Adrenal gland (tissue), 5 donors: Measurements from ENCODE around the gene FAM163B.

Experiments
- POLR2A ChIP-seq, 2 donors: fragments of 450-650 bp; IDR thresholded peaks; one replicate each; pipeline ENCODE4 v1.6.1; 2017; ENCODE audit warnings: antibody characterized with exemption in 2 of 2, mild to moderate bottlenecking in 2 of 2, moderate library complexity in 1 of 2
- TF ChIP-seq, protein P1 (sequence below), 6 experiments: fragments of 450-650 bp in 4 of 6; fragments of 200-600 bp in 2 of 6; sonication (generic) in 1 of 6; IDR thresholded peaks; 1 replicate in 5 of 6; 2 replicates in 1 of 6; pipeline versions ENCODE4 v1.5.1 to v1.8.0; 2016 to 2021; ENCODE audit warnings: antibody characterized with exemption in 6 of 6, mild to moderate bottlenecking in 2 of 6, moderate library complexity in 1 of 6
- donor health status: DM: no; HTN: no; CAD: no.

DNA sequence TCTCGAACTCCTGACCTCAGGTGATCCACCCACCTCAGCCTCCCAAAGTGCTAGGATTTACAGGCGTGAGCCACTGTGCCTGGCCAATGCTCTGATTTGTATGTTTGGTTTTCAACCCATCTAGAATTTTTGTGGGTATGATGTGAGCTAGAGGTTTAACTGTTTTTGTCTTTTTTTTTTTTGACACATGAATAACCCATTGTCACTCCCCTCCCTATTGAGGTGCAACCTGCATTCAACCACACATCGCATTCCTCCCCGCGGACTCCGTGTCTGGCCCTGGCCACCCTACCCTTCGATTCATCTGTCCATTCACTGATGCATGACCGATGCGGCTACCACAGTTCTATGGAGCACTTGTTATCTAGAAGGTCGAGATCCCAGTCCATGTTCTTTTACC is 9.5 kb upstream of the FAM163B start:
- TF ChIP-seq, protein P1, sequence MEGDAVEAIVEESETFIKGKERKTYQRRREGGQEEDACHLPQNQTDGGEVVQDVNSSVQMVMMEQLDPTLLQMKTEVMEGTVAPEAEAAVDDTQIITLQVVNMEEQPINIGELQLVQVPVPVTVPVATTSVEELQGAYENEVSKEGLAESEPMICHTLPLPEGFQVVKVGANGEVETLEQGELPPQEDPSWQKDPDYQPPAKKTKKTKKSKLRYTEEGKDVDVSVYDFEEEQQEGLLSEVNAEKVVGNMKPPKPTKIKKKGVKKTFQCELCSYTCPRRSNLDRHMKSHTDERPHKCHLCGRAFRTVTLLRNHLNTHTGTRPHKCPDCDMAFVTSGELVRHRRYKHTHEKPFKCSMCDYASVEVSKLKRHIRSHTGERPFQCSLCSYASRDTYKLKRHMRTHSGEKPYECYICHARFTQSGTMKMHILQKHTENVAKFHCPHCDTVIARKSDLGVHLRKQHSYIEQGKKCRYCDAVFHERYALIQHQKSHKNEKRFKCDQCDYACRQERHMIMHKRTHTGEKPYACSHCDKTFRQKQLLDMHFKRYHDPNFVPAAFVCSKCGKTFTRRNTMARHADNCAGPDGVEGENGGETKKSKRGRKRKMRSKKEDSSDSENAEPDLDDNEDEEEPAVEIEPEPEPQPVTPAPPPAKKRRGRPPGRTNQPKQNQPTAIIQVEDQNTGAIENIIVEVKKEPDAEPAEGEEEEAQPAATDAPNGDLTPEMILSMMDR (IDR thresholded peaks at IDR 0.05), result no peak
- no peak for TF ChIP-seq POLR2A (IDR thresholded peaks at IDR 0.05)
